Measurements from ENCODE around the gene ZNF394. TPM values are rescaled to one million over a fixed set of nuclear protein-coding genes. Genes with fewer than 3 reads are reported as not detected.

The ZNF394 gene
- total RNA-seq, 1 donor from 2014 or later, result 32.9 TPM

DNA sequence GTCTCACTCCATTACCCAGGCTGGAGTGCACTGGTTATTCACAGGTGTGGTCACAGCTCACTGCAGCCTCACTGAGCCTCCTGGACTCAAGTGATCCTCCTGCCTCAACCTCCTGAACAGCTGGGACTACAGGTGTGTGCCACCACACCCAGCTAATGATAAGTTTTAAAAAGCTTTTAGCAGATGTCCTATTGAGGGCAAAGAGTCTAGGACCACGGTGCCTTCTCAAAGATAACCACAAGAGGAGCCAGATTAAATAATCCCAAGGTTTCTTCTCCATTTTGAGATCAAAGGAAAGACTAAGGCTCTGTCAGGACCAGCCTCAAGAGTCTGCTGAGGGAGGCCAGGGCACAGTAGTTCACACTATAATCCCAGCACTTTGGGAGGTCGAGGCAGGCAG is 38.9 kb downstream of the ZNF394 start:
- Histone ChIP-seq H3K27me3 (ENCODE audit: low read depth) (no peaks in the 10 kb centered on the region), H3K27ac (no peak overlapping the region), H3K36me3 (peaks cover 56% of the 10 kb centered on the region), H3K9me3 (no peaks in the 10 kb centered on the region), H3K4me3 (no peak overlapping the region), H3K4me1 (peaks cover 32% of the 10 kb centered on the region)
- intact Hi-C loops (cut with DNase I), result no loop called here
- DNase-seq (no peak), ATAC-seq (no peak)
- TF ChIP-seq, protein P1, sequence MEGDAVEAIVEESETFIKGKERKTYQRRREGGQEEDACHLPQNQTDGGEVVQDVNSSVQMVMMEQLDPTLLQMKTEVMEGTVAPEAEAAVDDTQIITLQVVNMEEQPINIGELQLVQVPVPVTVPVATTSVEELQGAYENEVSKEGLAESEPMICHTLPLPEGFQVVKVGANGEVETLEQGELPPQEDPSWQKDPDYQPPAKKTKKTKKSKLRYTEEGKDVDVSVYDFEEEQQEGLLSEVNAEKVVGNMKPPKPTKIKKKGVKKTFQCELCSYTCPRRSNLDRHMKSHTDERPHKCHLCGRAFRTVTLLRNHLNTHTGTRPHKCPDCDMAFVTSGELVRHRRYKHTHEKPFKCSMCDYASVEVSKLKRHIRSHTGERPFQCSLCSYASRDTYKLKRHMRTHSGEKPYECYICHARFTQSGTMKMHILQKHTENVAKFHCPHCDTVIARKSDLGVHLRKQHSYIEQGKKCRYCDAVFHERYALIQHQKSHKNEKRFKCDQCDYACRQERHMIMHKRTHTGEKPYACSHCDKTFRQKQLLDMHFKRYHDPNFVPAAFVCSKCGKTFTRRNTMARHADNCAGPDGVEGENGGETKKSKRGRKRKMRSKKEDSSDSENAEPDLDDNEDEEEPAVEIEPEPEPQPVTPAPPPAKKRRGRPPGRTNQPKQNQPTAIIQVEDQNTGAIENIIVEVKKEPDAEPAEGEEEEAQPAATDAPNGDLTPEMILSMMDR (IDR thresholded peaks at IDR 0.05), result no peak

DNA sequence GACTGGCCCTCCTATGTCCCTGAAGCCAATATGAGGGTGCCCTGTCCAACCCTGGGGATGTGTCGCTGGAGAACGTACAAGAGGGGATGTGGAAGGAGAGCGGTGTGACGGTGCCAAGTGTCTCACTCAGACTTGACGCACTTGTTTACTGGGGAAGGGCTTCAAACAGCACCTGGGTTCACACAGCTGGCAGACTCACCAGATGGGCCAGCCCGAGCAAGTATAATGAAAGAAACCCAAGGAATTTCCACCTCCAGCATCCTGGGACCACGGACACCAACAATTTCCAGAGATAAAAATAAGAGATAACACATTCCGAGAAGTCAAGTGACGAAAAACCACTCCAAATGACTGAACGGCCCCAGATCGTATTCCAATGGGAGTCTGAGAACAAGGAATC is 39.4 kb downstream of the ZNF394 start:
- intact Hi-C loops (cut with DNase I), result no loop called here
- H3K27me3 ChIP-seq (ENCODE audit: low read depth), result no peaks in the 10 kb centered on the region
- H3K36me3 ChIP-seq, result peaks cover 62% of the 10 kb centered on the region
- H3K9me3 ChIP-seq, result no peaks in the 10 kb centered on the region
- TF ChIP-seq, protein P1 (IDR thresholded peaks at IDR 0.05), result no peak
- ATAC-seq, result no peak
- no peak for DNase-seq
- peaks cover 31% of the 10 kb centered on the region for H3K4me1 ChIP-seq
- H3K4me3 ChIP-seq, result no peak overlapping the region
- H3K27ac ChIP-seq, result no peak overlapping the region

DNA sequence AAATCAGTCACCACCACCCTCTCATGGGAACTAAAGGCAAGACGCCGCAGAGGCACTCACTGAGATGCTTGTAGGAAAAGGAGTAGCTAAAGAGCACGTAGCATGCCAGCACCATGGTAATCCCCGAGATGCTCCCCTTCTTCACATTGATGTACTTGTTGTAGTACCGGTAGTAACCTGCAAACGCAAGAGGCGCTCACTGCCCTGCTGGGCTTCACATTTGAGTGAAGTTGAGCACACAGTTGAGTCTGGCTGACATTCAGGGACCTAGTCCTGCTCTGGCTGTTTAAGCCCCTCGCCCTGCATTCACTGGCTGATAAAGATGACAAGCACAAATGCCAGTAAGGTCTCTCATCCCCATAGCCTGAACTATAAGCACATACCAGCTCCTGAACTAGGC is 41.0 kb downstream of the ZNF394 start:
- no peak for DNase-seq
- Histone ChIP-seq H3K4me3 (no peak overlapping the region), H3K36me3 (peaks cover 76% of the 10 kb centered on the region), H3K27ac (no peak overlapping the region), H3K4me1 (peaks cover 16% of the 10 kb centered on the region), H3K9me3 (no peaks in the 10 kb centered on the region), H3K27me3 (ENCODE audit: low read depth) (no peaks in the 10 kb centered on the region)
- TF ChIP-seq, protein P1 (IDR thresholded peaks at IDR 0.05), result no peak
- no peak for ATAC-seq
- intact Hi-C loops (cut with DNase I), result no loop called here

DNA sequence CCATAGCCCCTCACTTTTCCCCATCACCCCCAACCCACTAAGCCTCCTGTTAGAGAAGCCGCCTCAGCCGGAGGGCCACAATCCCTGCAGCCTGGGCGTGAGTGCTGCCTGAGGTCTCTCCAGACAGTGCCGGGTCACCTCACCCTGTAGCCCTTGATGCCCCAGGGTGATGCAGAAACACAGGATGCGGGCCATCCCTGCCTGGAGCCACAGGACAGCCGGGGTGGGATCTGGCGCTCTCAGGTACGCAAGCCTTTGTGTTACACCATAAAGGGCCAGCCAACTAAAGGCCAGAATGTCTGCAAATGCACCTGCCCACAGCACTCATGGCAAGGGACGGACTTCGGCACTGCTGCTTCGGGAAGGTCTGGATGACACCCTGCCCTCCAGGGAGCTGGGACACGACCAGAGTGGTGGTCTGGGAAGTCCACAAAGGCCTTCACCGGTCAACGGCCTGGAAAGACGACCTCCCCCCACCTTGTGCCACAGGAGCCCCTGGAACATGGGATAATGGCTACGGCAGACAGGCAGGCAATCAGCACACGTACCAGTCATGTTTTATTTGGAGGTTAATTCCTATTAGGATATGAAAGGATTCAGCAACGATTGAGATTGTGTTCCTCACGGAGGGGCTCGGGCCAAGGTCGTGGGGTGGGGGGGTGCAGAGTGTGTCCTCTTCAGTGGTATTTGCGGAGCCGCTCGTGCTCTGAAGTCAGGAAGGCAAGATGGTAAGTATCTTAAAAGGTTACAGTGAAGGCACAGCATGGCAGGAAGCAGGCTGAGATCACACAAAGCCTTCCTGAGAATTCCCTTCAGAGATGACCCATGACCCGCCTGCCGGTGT is 42.2 kb downstream of the ZNF394 start:
- Histone ChIP-seq H3K36me3 (peaks cover 79% of the 10 kb centered on the region), H3K27ac (no peak overlapping the region), H3K9me3 (no peaks in the 10 kb centered on the region), H3K27me3 (ENCODE audit: low read depth) (no peaks in the 10 kb centered on the region), H3K4me1 (peaks cover 11% of the 10 kb centered on the region), H3K4me3 (no peak overlapping the region)
- ATAC-seq, result no peak
- no peak for DNase-seq
- intact Hi-C loops (cut with DNase I), result no loop called here
- TF ChIP-seq, protein P1 (IDR thresholded peaks at IDR 0.05), result no peak

DNA sequence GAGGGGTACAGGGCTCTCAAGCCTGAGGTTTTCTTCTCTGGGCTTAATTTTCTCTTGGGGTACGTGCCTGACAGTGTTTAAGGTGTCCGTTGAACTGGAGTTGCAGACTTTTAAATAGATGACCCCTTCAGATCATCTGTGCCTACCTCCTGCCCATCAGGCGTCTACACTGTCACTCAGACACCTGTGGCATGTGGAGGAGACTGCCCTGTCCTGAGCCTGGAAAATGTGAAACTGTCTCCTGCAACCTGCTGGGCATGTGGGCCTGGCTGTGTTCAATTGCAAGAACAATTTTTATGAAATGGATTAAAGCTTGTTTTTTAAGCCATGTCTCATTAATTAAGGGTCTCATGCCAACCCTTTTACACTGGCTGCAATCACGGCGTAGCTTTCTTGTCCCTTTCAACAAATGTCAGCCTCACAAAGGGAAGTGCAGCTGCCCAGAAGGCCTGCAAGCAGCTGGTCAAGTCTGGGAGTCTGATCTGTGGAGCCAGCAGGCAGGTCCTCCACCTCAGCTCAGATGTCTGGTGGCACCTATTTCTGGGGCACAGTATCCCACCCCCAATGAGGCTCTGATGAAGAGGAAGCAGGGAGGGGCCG is 42.9 kb downstream of the ZNF394 start:
- Histone ChIP-seq H3K4me3 (no peak overlapping the region), H3K36me3 (peaks cover 86% of the 10 kb centered on the region), H3K27ac (no peak overlapping the region), H3K4me1 (peaks cover 11% of the 10 kb centered on the region), H3K27me3 (ENCODE audit: low read depth) (no peaks in the 10 kb centered on the region), H3K9me3 (no peaks in the 10 kb centered on the region)
- ATAC-seq (no peak), DNase-seq (no peak)
- TF ChIP-seq, protein P1 (IDR thresholded peaks at IDR 0.05), result no peak
- intact Hi-C loops (cut with DNase I), result no loop called here
